Central memory CD8-positive, alpha-beta T cell (primary cell): ENCODE data around the gene SLC9B1.

Experiments used
- ATAC-seq: fragments of 150-1000 bp; cut with Tn5 transposase; replicated peaks from 2 replicates; pipeline ENCODE4 v1.10.0; 2022; ENCODE audit warnings: mild to moderate bottlenecking, moderate FRiP score, moderate number of reproducible peaks; ENCODE audit not compliant: poor library complexity, severe bottlenecking; ENCODE audit errors: extremely low read depth
- DNase-seq, 2 donors: peaks; one replicate each; pipeline ENCODE4 v3.0.0; 2021; ENCODE audit warnings: low spot score in 2 of 2
- H3K27ac Mint-ChIP-seq: one replicate; pipeline ENCODE4 v1.8.0; 2022; ENCODE audit warnings: low read depth, mild to moderate bottlenecking, moderate library complexity, mixed read lengths
- H3K27me3 Mint-ChIP-seq: one replicate; pipeline ENCODE4 v1.8.0; 2022; ENCODE audit warnings: mixed read lengths
- H3K36me3 Mint-ChIP-seq: one replicate; pipeline ENCODE4 v1.8.0; 2022; ENCODE audit warnings: mild to moderate bottlenecking, moderate library complexity, mixed read lengths; ENCODE audit not compliant: insufficient read depth
- H3K4me1 Mint-ChIP-seq: one replicate; pipeline ENCODE4 v1.8.0; 2022; ENCODE audit warnings: mixed read lengths
- H3K4me3 Mint-ChIP-seq: one replicate; pipeline ENCODE4 v1.8.0; 2022; ENCODE audit warnings: mild to moderate bottlenecking, moderate library complexity, mixed read lengths
- H3K9me3 Mint-ChIP-seq: one replicate; pipeline ENCODE4 v1.8.0; 2022; ENCODE audit warnings: mixed read lengths

Gene SLC9B1

DNA sequence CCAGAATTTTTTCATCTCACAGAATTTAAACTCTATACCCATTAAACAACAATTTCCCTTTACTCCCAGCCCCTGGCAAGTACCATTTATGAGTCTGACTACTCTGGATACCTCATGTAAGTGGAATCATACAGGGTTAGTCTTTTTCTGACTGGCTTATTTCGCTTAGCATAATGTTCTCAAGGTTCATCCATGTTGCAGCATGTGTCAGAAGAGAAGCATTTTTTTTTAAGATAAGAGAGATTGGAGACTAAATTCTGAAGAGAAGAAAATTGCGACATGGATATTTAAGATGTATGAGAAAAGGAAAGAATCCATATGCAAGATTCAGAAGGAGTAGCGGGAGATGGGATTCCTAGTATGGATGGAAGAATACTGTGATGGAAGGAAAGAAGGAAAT lies 11.3 kb upstream of the SLC9B1 start:
- Mint-ChIP-seq H3K27me3 (no peaks in the 10 kb centered on the region), H3K4me1 (no peaks in the 10 kb centered on the region), H3K4me3 (no peak overlapping the region), H3K9me3 (no peaks in the 10 kb centered on the region), H3K36me3 (peaks cover 7% of the 10 kb centered on the region), H3K27ac (no peak overlapping the region)
- no peak for ATAC-seq
- no peak for DNase-seq

DNA sequence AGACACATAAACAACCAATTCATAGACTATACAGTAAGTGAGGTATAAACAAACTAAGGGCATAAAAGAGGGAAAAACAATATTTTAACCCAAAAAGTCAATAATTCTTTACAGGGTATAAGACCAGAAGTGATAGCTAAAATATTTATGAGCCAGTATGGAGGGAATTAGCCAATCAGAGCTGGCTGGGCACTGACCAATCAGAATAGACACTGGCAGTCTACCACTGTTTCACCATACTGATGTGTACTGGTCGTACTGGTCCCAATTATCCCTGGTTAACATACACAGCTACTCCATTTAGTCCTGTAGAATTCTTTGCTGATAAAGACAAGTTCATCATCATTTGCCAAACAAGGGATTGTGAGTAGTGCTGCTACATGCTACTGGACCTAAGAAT lies 9.8 kb upstream of the SLC9B1 start:
- Mint-ChIP-seq H3K36me3 (peaks cover 7% of the 10 kb centered on the region), H3K4me1 (no peaks in the 10 kb centered on the region), H3K4me3 (no peak overlapping the region), H3K27ac (no peak overlapping the region), H3K9me3 (no peaks in the 10 kb centered on the region), H3K27me3 (no peaks in the 10 kb centered on the region)
- no peak for DNase-seq
- no peak for ATAC-seq

DNA sequence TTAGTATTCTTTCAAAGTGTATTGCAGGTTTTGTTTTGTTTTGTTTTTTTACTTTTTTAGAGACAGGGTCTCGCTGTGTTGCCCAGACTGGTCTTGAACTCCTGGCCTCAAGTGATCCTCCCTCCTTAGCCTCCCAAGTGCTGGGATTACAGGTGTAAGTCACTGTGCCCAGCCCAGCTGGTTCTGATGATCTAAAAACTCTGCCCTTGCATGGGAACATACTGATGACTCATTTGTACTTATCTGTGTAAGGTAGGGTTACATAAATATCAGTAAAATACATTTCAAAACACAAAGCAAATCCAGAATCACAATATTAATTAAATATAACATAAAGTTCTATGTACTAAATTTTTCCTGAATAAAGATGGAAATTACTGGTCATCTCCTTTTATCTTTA lies 7.4 kb upstream of the SLC9B1 start:
- no peak for ATAC-seq

DNA sequence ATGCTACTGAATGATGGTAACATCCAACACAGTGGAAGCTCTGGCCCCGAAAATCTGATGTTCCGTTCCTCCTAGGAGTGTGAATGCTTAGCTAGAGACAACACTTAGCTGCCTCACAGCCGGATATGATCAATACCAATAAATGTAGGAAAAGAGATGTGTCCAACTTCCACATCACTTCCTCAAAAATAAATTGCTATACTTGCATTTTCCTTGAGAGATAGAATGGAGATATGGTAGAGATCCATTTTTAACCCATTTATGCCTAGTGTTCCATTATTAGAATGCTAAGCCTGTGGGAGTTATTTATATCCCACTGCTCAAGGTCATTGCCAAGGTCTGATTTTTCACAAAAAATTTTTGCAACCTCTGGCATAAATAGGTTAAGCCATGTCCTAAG lies 5.5 kb upstream of the SLC9B1 start:
- no peaks in the 10 kb centered on the region for H3K27me3 Mint-ChIP-seq
- DNase-seq: no peak
- ATAC-seq: no peak
- H3K4me1 Mint-ChIP-seq: peaks cover 5% of the 10 kb centered on the region
- H3K4me3 Mint-ChIP-seq: no peak overlapping the region
- no peak overlapping the region for H3K27ac Mint-ChIP-seq
- no peaks in the 10 kb centered on the region for H3K9me3 Mint-ChIP-seq
- peaks cover 5% of the 10 kb centered on the region for H3K36me3 Mint-ChIP-seq

More for the DNA sequence above, 7.4 kb upstream of the SLC9B1 start:
- H3K27me3 Mint-ChIP-seq: no peaks in the 10 kb centered on the region
- H3K4me1 Mint-ChIP-seq: no peaks in the 10 kb centered on the region
- H3K27ac Mint-ChIP-seq: no peak overlapping the region
- no peaks in the 10 kb centered on the region for H3K9me3 Mint-ChIP-seq
- peaks cover 7% of the 10 kb centered on the region for H3K36me3 Mint-ChIP-seq
- no peak overlapping the region for H3K4me3 Mint-ChIP-seq
- DNase-seq: no peak

DNA sequence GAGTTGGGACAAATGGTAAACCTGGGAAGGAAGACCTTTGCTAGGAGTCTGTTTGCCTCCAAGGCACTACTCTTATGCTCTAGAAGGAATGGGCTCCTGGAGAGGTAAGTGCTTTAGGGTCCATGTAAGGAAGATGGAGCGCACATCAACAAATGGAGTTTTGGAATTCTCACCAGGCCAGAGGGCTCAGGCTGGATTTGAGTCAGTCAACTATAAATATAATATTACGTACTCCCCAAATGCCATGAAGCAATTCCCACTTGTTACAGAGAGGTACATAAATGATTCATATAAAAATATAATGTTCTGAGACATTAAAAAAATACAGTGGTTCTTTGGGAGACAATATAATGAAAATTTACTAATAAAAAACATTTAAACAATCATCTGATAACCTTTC lies 1.6 kb upstream of the SLC9B1 start:
- H3K27me3 Mint-ChIP-seq: no peaks in the 10 kb centered on the region
- H3K27ac Mint-ChIP-seq: no peak overlapping the region
- peaks cover 16% of the 10 kb centered on the region for H3K4me1 Mint-ChIP-seq

DNA sequence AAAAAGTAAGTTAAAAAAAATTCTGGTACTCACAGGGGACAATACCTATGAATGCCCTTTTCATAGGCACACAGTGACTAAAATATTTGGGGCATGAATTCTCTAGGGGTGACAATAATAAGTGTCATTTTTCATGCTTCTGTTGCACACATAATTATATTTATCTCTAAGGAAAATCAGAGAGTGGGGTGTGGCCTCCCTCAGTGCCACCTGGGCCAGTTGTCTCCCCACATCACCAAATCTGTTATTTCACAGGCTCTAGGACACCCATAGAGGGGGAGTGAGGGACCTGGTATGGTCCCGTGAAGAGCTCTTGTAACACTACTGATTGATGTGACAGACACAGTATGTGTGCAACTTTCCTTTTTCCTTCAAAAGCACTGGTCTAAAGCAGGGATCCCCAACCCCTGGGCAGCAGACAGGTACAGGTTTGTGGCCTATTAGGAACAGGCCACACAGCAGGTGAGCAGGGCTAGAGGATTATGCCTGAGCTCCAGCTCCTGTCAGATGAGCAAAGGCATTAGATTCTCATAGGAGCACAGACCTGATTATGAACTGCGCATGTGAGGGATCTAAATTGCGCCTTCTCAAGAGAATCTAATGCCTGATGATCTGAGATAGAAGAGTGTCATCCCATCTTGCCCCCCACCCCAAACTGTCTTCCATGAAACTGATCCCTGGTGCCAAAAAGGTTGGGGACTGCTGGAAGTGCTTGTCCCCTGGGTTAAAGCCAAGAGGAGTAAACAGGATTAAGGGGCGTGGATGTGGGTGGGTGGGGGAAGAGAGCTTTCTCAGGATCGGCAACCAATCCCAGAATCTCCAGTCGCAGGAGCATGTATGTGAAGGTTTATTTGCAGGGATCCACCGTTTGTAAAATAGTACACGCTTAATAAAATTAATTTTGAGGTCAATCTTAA lies 856 bp downstream of the SLC9B1 start:
- Mint-ChIP-seq H3K4me3 (peak overlapping the region; percentile 85), H3K27ac (peak overlapping the region; percentile 97), H3K36me3 (peaks cover 16% of the 10 kb centered on the region), H3K27me3 (no peaks in the 10 kb centered on the region), H3K4me1 (peaks cover 16% of the 10 kb centered on the region), H3K9me3 (no peaks in the 10 kb centered on the region)
- DNase-seq (no peak), ATAC-seq (no peak)

More for the DNA sequence above, 1.6 kb upstream of the SLC9B1 start:
- H3K9me3 Mint-ChIP-seq: no peaks in the 10 kb centered on the region
- DNase-seq (no peak), ATAC-seq (no peak)
- H3K4me3 Mint-ChIP-seq: peak overlapping the region; percentile 85
- peaks cover 17% of the 10 kb centered on the region for H3K36me3 Mint-ChIP-seq

DNA sequence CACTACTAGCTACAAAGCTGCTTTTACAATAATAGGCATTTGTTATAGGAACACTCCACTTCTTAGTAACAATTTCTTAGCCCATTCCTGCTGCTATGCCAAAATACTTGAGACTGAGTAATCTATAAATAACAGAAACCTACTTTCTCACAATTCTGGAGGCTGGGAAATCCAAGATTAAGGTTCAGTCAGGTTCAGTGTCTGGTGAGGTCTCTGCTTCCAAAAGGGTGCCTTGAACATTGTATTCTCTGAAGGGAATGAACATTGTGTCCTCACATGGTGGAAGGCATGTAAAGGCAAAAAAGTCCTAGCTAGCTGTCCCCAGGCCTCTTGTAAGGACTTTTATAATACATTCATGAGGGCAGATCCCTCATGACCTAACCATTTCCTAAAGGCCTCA lies 7.0 kb downstream of the SLC9B1 start:
- no peaks in the 10 kb centered on the region for H3K4me1 Mint-ChIP-seq
- H3K4me3 Mint-ChIP-seq: no peak overlapping the region
- DNase-seq (no peak), ATAC-seq (no peak)
- H3K9me3 Mint-ChIP-seq: no peaks in the 10 kb centered on the region
- H3K27me3 Mint-ChIP-seq: no peaks in the 10 kb centered on the region
- H3K27ac Mint-ChIP-seq: no peak overlapping the region
- H3K36me3 Mint-ChIP-seq: no peaks in the 10 kb centered on the region

DNA sequence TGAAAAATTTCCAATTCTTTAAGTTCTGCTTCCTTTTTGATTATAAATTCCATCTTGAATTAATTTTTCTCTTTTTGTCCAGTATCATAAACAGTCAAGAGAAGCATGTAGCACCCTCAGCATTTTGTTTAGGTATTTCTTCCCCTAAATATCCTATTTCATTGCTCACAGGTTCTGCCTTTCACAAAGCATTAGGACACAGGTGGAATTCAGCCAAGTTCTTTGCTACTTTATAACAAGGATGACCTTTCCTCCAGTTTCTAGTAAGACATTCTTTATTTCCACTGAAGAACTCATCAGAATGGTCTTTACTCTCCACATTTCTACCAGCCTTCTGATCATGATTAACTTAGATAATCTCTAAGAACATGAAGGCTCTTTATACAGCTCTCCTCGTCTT lies 7.4 kb downstream of the SLC9B1 start:
- H3K4me1 Mint-ChIP-seq: no peaks in the 10 kb centered on the region
- H3K27me3 Mint-ChIP-seq: no peaks in the 10 kb centered on the region
- no peaks in the 10 kb centered on the region for H3K36me3 Mint-ChIP-seq
- DNase-seq (no peak), ATAC-seq (no peak)
- H3K9me3 Mint-ChIP-seq: no peaks in the 10 kb centered on the region
- no peak overlapping the region for H3K4me3 Mint-ChIP-seq
- no peak overlapping the region for H3K27ac Mint-ChIP-seq

DNA sequence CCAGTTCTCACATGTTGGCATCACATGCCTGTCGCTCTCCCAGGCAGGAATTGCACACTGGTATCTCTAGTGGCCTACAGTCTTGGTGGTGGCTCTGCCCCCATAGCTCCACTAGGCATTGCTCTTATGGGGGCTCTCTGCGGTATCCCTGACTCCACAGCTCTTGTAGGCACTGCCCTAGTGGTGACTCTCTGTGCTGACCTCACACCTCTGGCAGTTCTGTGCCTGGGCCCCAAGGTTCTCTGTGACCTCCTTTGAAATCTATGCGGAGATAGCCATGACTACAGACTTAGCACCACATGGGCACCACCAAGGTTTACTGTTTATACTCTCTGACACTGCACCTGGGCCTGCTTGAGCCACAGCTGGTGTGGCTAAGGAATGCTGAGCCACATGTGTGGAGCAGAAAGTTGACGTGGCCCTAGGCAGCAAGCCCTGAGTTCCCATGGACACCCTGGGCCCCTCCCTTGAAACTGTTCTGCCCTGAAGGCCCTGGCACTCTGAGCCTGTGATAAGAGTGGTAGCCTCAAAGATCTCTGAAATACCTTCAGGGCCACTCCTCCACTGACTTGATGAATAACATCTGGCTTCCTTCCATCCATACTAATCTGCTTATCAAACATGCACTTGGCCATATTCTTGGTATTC lies 8.0 kb downstream of the SLC9B1 start:
- no peak for ATAC-seq
- Mint-ChIP-seq H3K36me3 (no peaks in the 10 kb centered on the region), H3K4me3 (no peak overlapping the region), H3K4me1 (no peaks in the 10 kb centered on the region), H3K9me3 (no peaks in the 10 kb centered on the region), H3K27ac (no peak overlapping the region), H3K27me3 (no peaks in the 10 kb centered on the region)
- no peak for DNase-seq

DNA sequence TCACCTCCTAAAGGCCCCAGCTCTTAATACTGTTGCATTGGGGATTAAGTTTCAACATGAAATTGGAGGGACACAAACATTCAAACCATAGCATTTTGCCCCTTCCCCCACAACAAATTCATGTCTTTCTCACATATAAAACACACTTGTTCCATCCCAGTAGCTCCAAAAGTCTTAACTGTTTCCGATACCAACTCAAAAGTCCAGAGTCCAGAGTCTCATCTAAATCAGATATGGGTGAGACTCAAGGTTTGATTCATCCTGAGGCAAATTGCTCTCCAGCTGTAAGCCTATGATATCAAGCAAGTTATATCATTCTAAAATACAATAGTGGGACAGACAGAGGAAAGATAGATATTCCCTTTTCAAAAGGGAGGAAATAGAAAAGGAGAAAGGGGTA lies 8.7 kb downstream of the SLC9B1 start:
- Mint-ChIP-seq H3K36me3 (no peaks in the 10 kb centered on the region), H3K4me1 (no peaks in the 10 kb centered on the region), H3K9me3 (no peaks in the 10 kb centered on the region), H3K4me3 (no peak overlapping the region), H3K27me3 (no peaks in the 10 kb centered on the region), H3K27ac (no peak overlapping the region)
- DNase-seq (no peak), ATAC-seq (no peak)

DNA sequence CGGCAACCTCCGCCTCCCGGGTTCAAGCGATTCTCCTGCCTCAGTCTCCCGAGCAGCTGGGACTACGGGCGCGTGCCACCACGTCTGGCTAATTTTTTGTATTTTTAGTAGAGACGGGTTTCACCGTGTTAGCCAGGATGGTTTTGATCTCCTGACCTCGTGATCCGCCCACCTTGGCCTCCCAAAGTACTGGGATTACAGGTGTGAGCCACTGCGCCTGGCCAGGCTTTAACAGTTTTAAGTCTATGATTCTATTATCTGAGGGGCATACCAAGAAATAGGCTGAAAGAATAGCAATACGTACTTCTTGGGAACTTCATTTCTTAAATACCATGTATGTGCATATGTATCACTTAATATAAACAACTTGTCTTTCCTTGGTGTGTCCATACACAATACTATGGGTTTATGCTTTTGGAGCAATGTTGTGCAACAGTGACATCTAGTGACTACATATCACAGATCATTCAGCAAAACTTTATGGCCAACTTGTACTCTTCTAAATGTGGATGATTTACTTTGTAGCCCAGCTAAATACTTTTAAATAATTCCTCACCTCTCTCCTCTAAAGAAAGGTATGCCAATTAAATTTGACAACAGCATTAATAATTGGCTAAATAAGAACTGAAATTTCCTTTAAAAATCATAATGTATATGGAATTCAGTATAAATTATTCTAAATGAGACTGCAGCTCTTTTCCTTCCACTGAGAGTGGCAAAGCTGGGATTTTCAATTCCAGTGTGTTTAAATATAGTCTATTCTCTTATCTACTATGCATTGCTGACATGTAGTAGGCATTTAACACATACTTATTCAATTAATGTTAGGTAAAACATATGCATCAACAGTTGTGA lies 10.4 kb downstream of the SLC9B1 start:
- H3K27me3 Mint-ChIP-seq: no peaks in the 10 kb centered on the region
- H3K36me3 Mint-ChIP-seq: peaks cover 3% of the 10 kb centered on the region
- no peaks in the 10 kb centered on the region for H3K4me1 Mint-ChIP-seq
- no peak overlapping the region for H3K27ac Mint-ChIP-seq
- DNase-seq (no peak), ATAC-seq (peak; percentile 76)
- no peak overlapping the region for H3K4me3 Mint-ChIP-seq
- H3K9me3 Mint-ChIP-seq: no peaks in the 10 kb centered on the region

DNA sequence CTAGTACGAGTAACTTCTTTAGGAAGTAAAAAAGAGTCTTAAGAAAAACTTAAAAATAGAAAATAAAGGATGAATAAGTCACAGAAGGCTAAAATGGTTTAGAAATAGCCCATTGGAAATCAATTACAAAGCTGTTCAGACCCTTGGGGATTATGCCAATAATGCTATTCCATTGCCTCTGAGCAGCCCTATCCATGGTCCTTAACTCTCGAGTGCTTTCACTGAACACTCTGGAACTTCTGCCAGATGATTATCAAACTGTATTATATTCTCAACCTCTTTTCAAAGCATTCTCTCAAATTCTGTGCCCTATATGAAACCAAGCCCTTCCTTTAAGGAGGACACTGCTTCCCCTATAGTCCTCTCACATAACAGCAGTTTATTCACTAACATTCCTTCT lies 17.0 kb downstream of the SLC9B1 start:
- no peak overlapping the region for H3K27ac Mint-ChIP-seq
- no peaks in the 10 kb centered on the region for H3K4me1 Mint-ChIP-seq
- H3K27me3 Mint-ChIP-seq: no peaks in the 10 kb centered on the region
- no peak overlapping the region for H3K4me3 Mint-ChIP-seq
- no peaks in the 10 kb centered on the region for H3K9me3 Mint-ChIP-seq
- H3K36me3 Mint-ChIP-seq: peaks cover 3% of the 10 kb centered on the region
- DNase-seq (no peak), ATAC-seq (no peak)
